Measurements from ENCODE around the gene IREB2.

The IREB2 gene

DNA sequence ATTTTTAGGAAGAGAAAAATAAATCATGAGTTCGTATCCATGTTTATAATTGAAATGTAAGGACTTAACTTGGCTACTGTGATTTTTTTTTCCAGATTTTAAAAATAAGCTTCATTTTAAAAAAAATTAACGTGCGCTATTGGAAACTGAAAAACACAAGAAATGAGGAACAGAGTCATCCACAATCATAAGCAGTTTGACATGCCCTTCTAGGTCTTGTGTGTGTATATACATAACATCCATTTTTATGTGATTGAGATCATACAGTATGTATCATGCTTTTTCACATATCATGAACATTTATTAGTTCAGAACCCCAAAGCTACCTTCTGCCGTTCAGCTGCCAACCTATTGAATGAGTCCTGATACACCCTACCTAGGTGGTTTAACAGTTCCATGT is 22.7 kb downstream of the IREB2 start:
- Histone ChIP-seq H2AK5ac (ENCODE audit: low read length, severe bottlenecking) (no peak overlapping the region), H2BK5ac (ENCODE audit: low read depth, low read length, poor library complexity, severe bottlenecking) (no peak overlapping the region), H3K4ac (ENCODE audit: low read depth in 1 of 2, low read length in 2 of 2) (no peak overlapping the region), H3K9me3 (ENCODE audit: control insufficient read depth, low read length) (no peaks in the 10 kb centered on the region), H2BK12ac (ENCODE audit: low read length in 2 of 2) (no peak overlapping the region), H3K4me1 (ENCODE audit: control insufficient read depth, insufficient read depth, low read depth, low read length) (peaks cover 3% of the 10 kb centered on the region), H4K91ac (ENCODE audit: low read length) (no peak overlapping the region), H3K14ac (ENCODE audit: low read length in 2 of 2) (no peak overlapping the region), H3K4me3 (ENCODE audit: insufficient read depth in 1 of 2, low read depth in 1 of 2, low read length in 2 of 2) (no peak overlapping the region), H2BK120ac (ENCODE audit: low read depth, low read length) (no peak overlapping the region), H2BK15ac (ENCODE audit: low read depth, poor library complexity, severe bottlenecking) (no peak overlapping the region), H3K36me3 (ENCODE audit: control insufficient read depth in 1 of 2, insufficient read depth in 2 of 2, low read depth in 1 of 2, low read length in 2 of 2) (peaks cover 0 to 34% of the 10 kb centered on the region in 2 experiments), H3K27ac (ENCODE audit: low read length, poor library complexity, severe bottlenecking) (no peak overlapping the region), H3K4me2 (ENCODE audit: low read length, poor library complexity, severe bottlenecking) (no peak overlapping the region), H3K27me3 (ENCODE audit: control insufficient read depth in 1 of 2, insufficient read depth in 1 of 2, low read length in 2 of 2) (no peaks in the 10 kb centered on the region), H3K18ac (ENCODE audit: low read depth in 1 of 2, low read length in 2 of 2) (no peak overlapping the region), H4K8ac (ENCODE audit: low read length) (no peak overlapping the region), H3K23ac (ENCODE audit: low read length in 2 of 2) (no peak overlapping the region), H3K9ac (ENCODE audit: low read length) (peak overlapping the region; percentile 53), H2AFZ (ENCODE audit: low read depth, low read length) (no peak overlapping the region), H3K79me1 (replicated peaks; ENCODE audit: low read length, poor library complexity, severe bottlenecking) (peaks cover 6% of the 10 kb centered on the region)
- no peak for DNase-seq
- WGBS, result 92% methylated on average over 3 of the region's 4 CpGs

DNA sequence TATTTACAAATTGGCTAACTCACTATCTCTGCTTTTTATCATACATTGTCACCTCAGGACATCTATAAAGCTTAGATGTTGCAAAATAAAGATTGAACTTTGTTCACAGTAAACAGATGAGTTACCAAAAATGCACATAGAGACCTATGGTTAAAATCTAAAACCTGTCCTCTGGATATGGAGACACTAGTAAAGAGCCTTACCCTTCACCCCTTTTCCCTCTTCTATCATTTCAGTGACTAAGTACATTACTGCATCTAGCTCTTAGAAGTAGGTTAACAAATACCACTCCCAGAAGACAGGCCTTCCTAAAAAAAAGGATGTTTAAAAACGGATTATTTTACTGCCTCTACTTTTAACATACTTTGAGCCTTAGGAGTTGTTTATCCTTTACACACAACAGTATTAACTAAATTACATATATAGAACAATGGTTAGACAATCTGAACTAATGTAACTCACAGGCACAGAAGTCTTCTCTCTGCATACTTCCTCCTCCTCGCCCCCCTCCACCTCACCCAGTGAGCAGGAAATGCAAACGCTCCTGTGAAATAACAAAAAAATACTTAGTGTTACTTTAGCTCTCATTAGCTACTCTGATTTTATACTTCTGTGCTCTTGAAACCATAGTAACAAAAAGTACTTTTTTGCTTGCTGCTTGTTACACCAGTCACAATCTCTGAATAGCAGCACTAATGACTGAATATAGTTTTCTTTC is 23.3 kb downstream of the IREB2 start:
- Histone ChIP-seq H3K4me1 (ENCODE audit: control insufficient read depth, insufficient read depth, low read depth, low read length) (peaks cover 1% of the 10 kb centered on the region), H4K8ac (ENCODE audit: low read length) (no peak overlapping the region), H3K27ac (ENCODE audit: low read length, poor library complexity, severe bottlenecking) (no peak overlapping the region), H3K79me1 (replicated peaks; ENCODE audit: low read length, poor library complexity, severe bottlenecking) (peaks cover 9% of the 10 kb centered on the region), H2BK15ac (ENCODE audit: low read depth, poor library complexity, severe bottlenecking) (no peak overlapping the region), H2AFZ (ENCODE audit: low read depth, low read length) (no peak overlapping the region), H2BK120ac (ENCODE audit: low read depth, low read length) (no peak overlapping the region), H3K18ac (ENCODE audit: low read depth in 1 of 2, low read length in 2 of 2) (no peak overlapping the region), H3K27me3 (ENCODE audit: control insufficient read depth in 1 of 2, insufficient read depth in 1 of 2, low read length in 2 of 2) (no peaks in the 10 kb centered on the region), H3K14ac (ENCODE audit: low read length in 2 of 2) (no peak overlapping the region), H2AK5ac (ENCODE audit: low read length, severe bottlenecking) (no peak overlapping the region), H3K23ac (ENCODE audit: low read length in 2 of 2) (no peak overlapping the region), H3K4ac (ENCODE audit: low read depth in 1 of 2, low read length in 2 of 2) (no peak overlapping the region), H3K9ac (ENCODE audit: low read length) (peak overlapping the region; percentile 53), H3K36me3 (ENCODE audit: control insufficient read depth in 1 of 2, insufficient read depth in 2 of 2, low read depth in 1 of 2, low read length in 2 of 2) (peaks cover 0 to 38% of the 10 kb centered on the region in 2 experiments), H3K4me2 (ENCODE audit: low read length, poor library complexity, severe bottlenecking) (no peak overlapping the region), H3K4me3 (ENCODE audit: insufficient read depth in 1 of 2, low read depth in 1 of 2, low read length in 2 of 2) (no peak overlapping the region), H2BK12ac (ENCODE audit: low read length in 2 of 2) (no peak overlapping the region), H3K9me3 (ENCODE audit: control insufficient read depth, low read length) (no peaks in the 10 kb centered on the region), H2BK5ac (ENCODE audit: low read depth, low read length, poor library complexity, severe bottlenecking) (no peak overlapping the region), H4K91ac (ENCODE audit: low read length) (no peak overlapping the region)
- peak; percentile 50 for DNase-seq
- 39% methylated on average over 2 of the region's 3 CpGs for WGBS

DNA sequence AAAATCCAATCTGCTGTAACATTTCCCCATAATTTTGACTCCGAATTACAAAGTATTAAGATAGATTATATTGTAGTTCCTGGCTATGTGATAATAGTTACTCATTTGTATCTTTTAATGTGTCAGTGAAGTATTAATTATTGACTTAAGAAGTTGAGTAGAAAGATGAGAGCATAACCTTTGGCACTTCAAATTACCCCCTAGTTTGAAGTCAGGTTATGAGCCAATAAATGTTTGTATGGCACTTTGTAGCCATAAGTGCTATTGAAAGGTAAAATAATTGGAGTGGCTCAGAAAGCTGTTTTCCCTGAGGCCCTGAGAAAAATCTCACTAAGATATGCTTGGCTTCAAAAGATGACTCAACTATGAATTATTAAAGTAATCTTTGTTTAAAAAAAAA is 31.0 kb downstream of the IREB2 start:
- DNase-seq, result no peak
- Histone ChIP-seq H3K9me3 (ENCODE audit: control insufficient read depth, low read length) (no peaks in the 10 kb centered on the region), H3K23ac (ENCODE audit: low read length in 2 of 2) (no peak overlapping the region), H2AFZ (ENCODE audit: low read depth, low read length) (no peak overlapping the region), H2BK120ac (ENCODE audit: low read depth, low read length) (no peak overlapping the region), H3K18ac (ENCODE audit: low read depth in 1 of 2, low read length in 2 of 2) (no peak overlapping the region), H3K4me1 (ENCODE audit: control insufficient read depth, insufficient read depth, low read depth, low read length) (peaks cover 1% of the 10 kb centered on the region), H3K27ac (ENCODE audit: low read length, poor library complexity, severe bottlenecking) (no peak overlapping the region), H3K36me3 (ENCODE audit: control insufficient read depth in 1 of 2, insufficient read depth in 2 of 2, low read depth in 1 of 2, low read length in 2 of 2) (peaks cover 22 to 95% of the 10 kb centered on the region in 2 experiments), H2BK15ac (ENCODE audit: low read depth, poor library complexity, severe bottlenecking) (no peak overlapping the region), H2BK12ac (ENCODE audit: low read length in 2 of 2) (no peak overlapping the region), H3K4me3 (ENCODE audit: insufficient read depth in 1 of 2, low read depth in 1 of 2, low read length in 2 of 2) (no peak overlapping the region), H3K14ac (ENCODE audit: low read length in 2 of 2) (no peak overlapping the region), H3K9ac (ENCODE audit: low read length) (no peak overlapping the region), H3K4me2 (ENCODE audit: low read length, poor library complexity, severe bottlenecking) (no peak overlapping the region), H3K4ac (ENCODE audit: low read depth in 1 of 2, low read length in 2 of 2) (no peak overlapping the region), H2AK5ac (ENCODE audit: low read length, severe bottlenecking) (no peak overlapping the region), H3K27me3 (ENCODE audit: control insufficient read depth in 1 of 2, insufficient read depth in 1 of 2, low read length in 2 of 2) (no peaks in the 10 kb centered on the region), H4K8ac (ENCODE audit: low read length) (no peak overlapping the region), H4K91ac (ENCODE audit: low read length) (no peak overlapping the region), H3K79me1 (replicated peaks; ENCODE audit: low read length, poor library complexity, severe bottlenecking) (peaks cover 17% of the 10 kb centered on the region), H2BK5ac (ENCODE audit: low read depth, low read length, poor library complexity, severe bottlenecking) (no peak overlapping the region)
- WGBS, result no CpG with 5 or more reads among the region's 1 CpG

DNA sequence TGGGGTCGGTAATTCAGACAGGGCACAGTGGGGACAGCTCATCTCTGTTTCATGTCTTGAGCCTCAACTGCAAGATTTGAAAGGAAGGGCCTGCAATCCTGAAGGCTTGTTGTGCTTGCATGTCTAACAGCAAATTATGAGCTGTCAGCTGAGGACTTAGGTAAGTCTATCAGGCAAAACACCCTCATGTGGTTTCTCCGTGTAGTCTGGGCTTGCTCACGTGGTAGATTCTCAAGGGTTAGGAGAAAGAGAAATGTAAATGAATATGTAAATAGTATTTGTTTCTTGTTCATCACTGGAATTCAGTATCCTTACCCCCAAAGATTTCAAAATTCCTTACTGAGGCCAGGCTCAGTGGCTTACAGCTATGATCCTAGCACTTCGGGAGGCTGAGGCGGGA is 39.3 kb downstream of the IREB2 start:
- H3K14ac ChIP-seq (ENCODE audit: low read length in 2 of 2), result no peak overlapping the region
- no peak for DNase-seq
- H3K4me3 ChIP-seq (ENCODE audit: insufficient read depth in 1 of 2, low read depth in 1 of 2, low read length in 2 of 2), result no peak overlapping the region
- no peaks in the 10 kb centered on the region for H3K4me1 ChIP-seq (ENCODE audit: control insufficient read depth, insufficient read depth, low read depth, low read length)
- no peak overlapping the region for H2AFZ ChIP-seq (ENCODE audit: low read depth, low read length)
- no peak overlapping the region for H2BK120ac ChIP-seq (ENCODE audit: low read depth, low read length)
- H3K36me3 ChIP-seq (ENCODE audit: control insufficient read depth in 1 of 2, insufficient read depth in 2 of 2, low read depth in 1 of 2, low read length in 2 of 2), result peaks cover 31 to 82% of the 10 kb centered on the region in 2 experiments
- no peak overlapping the region for H2BK12ac ChIP-seq (ENCODE audit: low read length in 2 of 2)
- H3K79me1 ChIP-seq (replicated peaks; ENCODE audit: low read length, poor library complexity, severe bottlenecking), result peaks cover 17% of the 10 kb centered on the region
- 66% methylated on average over 4 of the region's 5 CpGs for WGBS
- H2BK5ac ChIP-seq (ENCODE audit: low read depth, low read length, poor library complexity, severe bottlenecking), result no peak overlapping the region
- H3K23ac ChIP-seq (ENCODE audit: low read length in 2 of 2), result no peak overlapping the region
- no peak overlapping the region for H3K4me2 ChIP-seq (ENCODE audit: low read length, poor library complexity, severe bottlenecking)
- no peak overlapping the region for H3K9ac ChIP-seq (ENCODE audit: low read length)
- no peak overlapping the region for H2BK15ac ChIP-seq (ENCODE audit: low read depth, poor library complexity, severe bottlenecking)
- no peak overlapping the region for H3K4ac ChIP-seq (ENCODE audit: low read depth in 1 of 2, low read length in 2 of 2)
- H3K18ac ChIP-seq (ENCODE audit: low read depth in 1 of 2, low read length in 2 of 2), result no peak overlapping the region
- no peak overlapping the region for H3K27ac ChIP-seq (ENCODE audit: low read length, poor library complexity, severe bottlenecking)
- no peak overlapping the region for H4K91ac ChIP-seq (ENCODE audit: low read length)
- H3K9me3 ChIP-seq (ENCODE audit: control insufficient read depth, low read length), result no peaks in the 10 kb centered on the region
- no peak overlapping the region for H2AK5ac ChIP-seq (ENCODE audit: low read length, severe bottlenecking)
- H4K8ac ChIP-seq (ENCODE audit: low read length), result no peak overlapping the region
- no peaks in the 10 kb centered on the region for H3K27me3 ChIP-seq (ENCODE audit: control insufficient read depth in 1 of 2, insufficient read depth in 1 of 2, low read length in 2 of 2)
